DMS53 (cell line): ENCODE data around the gene AP5M1.
"Not testable (repeated sequence)": the region's sequence is repeated elsewhere in the genome, so short reads cannot be mapped to it uniquely, and the experiment has no call there.

Experiments
- DNase-seq: peaks from one replicate; lab custom pipeline; 2025; lab: John Stamatoyannopoulos, UW

The AP5M1 gene

GRCh38 chr14:57291692-57292647 lies 23.2 kb downstream of the AP5M1 start:
- no peak for DNase-seq

GRCh38 chr14:57293866-57294837 lies 25.4 kb downstream of the AP5M1 start:
- peak; percentile 23 for DNase-seq

GRCh38 chr14:57295239-57295638 lies 26.5 kb downstream of the AP5M1 start:
- no peak for DNase-seq

- DNase-seq: no peak
Measured at GRCh38 chr14:57297852-57298251, 29.1 kb downstream of the AP5M1 start.

GRCh38 chr14:57299511-57299910 lies 30.7 kb downstream of the AP5M1 start:
- no peak for DNase-seq

GRCh38 chr14:57302883-57303282 lies 34.1 kb downstream of the AP5M1 start:
- no peak for DNase-seq

GRCh38 chr14:57314396-57315089 lies 45.8 kb downstream of the AP5M1 start:
- no peak for DNase-seq

- DNase-seq: peak; percentile 86
Measured at GRCh38 chr14:57317248-57317833, 48.6 kb downstream of the AP5M1 start.

GRCh38 chr14:57319636-57320192 lies 50.9 kb downstream of the AP5M1 start:
- no peak for DNase-seq

- no peak for DNase-seq
Measured at GRCh38 chr14:57323721-57324120, 55.0 kb downstream of the AP5M1 start.

GRCh38 chr14:57326253-57326652 lies 57.5 kb downstream of the AP5M1 start:
- no peak for DNase-seq

- peak; percentile 28 for DNase-seq
Measured at GRCh38 chr14:57329833-57330232, 61.1 kb downstream of the AP5M1 start.

GRCh38 chr14:57332475-57332874 lies 63.7 kb downstream of the AP5M1 start:
- not testable (repeated sequence) for DNase-seq

- not testable (repeated sequence) for DNase-seq
Measured at GRCh38 chr14:57333726-57334125, 65.0 kb downstream of the AP5M1 start.

GRCh38 chr14:57343545-57344297 lies 75.0 kb downstream of the AP5M1 start:
- DNase-seq: peak; percentile 74

- DNase-seq: peak; percentile 55
Measured at GRCh38 chr14:57345106-57345505, 76.3 kb downstream of the AP5M1 start.

GRCh38 chr14:57346741-57347140 lies 78.0 kb downstream of the AP5M1 start:
- peak; percentile 93 for DNase-seq
